HG03280 (cell line): ENCODE data around the gene CTNS.

ENCODE experiments used
- ATAC-seq: cut with Tn5 transposase; IDR thresholded peaks from one replicate; pipeline ENCODE4 v1.9.1; 2021; ENCODE audit warnings: mild to moderate bottlenecking, moderate library complexity; ENCODE audit not compliant: unreplicated experiment

CTNS gene

DNA sequence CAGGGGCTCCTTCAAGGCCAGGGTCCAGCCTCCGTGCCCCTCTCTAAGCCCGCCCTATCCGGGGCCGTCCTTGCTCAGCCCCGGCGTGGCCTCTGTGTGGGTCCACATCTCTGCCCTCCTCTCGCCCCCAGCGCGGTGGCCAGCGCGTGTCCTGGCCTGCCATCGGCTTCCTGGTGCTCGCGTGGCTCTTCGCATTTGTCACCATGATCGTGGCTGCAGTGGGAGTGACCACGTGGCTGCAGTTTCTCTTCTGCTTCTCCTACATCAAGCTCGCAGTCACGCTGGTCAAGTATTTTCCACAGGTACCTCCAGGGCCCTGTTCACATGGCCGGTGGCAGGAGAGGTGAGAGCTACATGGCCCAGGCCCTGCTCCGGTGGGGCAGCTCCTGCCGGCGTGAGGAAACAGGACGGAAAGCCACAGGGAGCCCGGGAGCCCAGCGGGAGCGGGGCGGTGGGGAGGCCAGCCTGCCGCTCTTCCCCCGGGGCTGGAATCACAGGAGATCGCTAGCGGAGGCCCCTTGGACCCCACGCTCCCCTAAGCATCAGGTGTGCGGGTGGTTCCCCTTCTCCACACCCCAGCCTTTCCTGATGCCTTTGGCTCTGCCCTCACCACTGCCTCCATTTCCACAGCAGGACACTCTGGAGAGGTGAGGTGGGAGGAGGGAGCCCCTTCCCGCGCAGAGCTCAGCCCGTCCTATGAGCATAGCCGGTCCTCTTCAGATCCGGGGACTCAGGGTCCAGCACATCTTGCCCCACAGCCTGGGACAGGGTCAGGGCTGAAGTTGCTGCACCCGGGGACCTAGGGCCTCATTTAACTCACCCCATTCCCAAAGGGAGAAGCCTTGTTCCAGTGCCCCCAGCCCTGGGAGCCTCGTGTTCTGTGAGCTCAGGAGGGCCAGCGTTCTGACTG lies 21.6 kb downstream of the CTNS start:
- ATAC-seq = no peak

GRCh38 chr17:3658784-3659449 lies 22.4 kb downstream of the CTNS start:
- no peak for ATAC-seq

- ATAC-seq = no peak
These were observed 23.1 kb downstream of the CTNS start for GRCh38 chr17:3659541-3660111.

DNA sequence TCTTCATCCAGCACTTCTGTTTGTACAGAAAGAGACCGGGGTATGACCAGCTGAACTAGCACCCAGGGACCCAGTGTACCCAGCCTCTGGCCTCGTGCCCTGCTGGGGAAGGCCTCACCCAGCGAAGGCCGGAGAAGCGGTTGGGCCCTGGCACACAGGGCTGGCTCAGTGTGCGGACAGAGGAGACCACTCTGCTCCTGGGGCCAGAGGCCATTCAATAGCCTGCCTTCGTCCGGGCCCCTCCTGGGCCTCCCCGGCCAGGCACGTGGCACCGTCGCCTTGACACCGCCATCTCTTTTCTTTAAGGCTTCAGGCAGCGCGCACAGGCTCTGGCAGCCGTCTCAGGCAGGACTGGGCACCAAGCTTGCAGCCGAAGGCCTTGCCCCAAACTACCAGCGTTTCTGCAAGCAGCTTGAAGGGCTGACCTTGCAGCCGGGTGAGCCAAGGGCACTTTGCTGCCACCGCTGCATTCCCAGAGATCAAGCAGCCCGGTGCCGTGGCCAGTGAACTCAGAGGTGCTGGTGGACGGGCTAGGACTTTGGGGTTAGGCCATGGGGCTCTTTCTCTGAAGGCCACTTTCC lies 23.8 kb downstream of the CTNS start:
- no peak for ATAC-seq

- no peak for ATAC-seq
These were observed 26.8 kb downstream of the CTNS start for GRCh38 chr17:3663102-3664011.

GRCh38 chr17:3665834-3666233 lies 29.3 kb downstream of the CTNS start:
- no peak for ATAC-seq

GRCh38 chr17:3666516-3666915 lies 30.0 kb downstream of the CTNS start:
- no peak for ATAC-seq

- ATAC-seq = peak; percentile 4
These were observed 31.1 kb downstream of the CTNS start for GRCh38 chr17:3667366-3668278.

DNA sequence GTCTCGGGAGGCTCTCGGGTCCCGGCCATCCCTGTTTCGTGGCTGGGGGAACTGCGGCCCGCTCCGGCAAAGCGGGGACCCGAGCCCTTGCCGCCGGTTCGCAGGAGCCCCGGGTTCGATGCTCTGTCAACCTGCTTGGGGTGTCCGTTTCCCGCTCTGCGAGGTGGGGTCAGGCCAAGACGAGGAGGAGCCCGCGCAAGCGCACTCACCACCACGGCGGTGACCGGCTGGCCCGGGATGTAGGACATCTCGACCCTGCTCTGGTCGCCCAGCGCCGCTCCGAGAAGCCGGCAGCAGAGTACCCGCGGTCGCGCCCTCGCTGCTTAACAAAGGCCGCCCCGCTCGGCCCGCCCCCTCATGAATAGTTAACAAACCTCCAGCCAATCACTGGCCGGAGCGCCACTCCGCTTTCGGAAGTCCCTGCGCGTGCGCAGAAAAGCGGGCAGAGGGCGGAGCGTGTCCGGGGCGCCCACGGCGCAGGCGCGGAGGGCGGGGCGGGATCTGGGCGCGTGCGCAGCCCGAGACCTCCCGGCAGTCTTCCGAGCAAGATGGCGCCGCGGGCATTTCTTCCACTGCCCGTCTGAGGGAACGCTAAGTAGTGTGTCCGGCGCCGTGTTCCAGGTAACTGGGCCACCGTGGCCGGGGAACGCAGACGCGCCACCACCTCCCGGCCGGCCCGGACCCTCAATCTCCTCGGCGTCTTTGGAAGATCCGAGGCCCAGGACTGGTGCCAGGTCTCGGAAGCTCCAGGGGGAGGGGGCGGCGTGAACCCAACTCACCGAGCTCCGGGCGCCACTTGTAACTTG lies 31.9 kb downstream of the CTNS start, which contains the start of the genes EMC6 and TAX1BP3:
EMC6 (plus strand) TSS at position 534 of the 806 bp plus-strand sequence. CDS start 335 bp downstream, outside the sequence.
TAX1BP3 (minus strand) TSS at position 300 of the 806 bp plus-strand sequence; CDS start at position 248, 52 bp downstream.
- ATAC-seq = peak; percentile 86

DNA sequence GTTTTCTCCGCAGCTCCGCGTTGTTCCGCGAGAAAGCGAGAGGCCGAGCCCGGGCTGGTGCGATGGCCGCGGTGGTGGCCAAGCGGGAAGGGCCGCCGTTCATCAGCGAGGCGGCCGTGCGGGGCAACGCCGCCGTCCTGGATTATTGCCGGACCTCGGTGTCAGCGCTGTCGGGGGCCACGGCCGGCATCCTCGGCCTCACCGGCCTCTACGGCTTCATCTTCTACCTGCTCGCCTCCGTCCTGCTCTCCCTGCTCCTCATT lies 32.5 kb downstream of the CTNS start:
- ATAC-seq = peak; percentile 15

GRCh38 chr17:3669548-3669947 lies 33.0 kb downstream of the CTNS start:
- ATAC-seq = no peak

GRCh38 chr17:3672571-3672970 lies 36.0 kb downstream of the CTNS start:
- ATAC-seq = no peak

DNA sequence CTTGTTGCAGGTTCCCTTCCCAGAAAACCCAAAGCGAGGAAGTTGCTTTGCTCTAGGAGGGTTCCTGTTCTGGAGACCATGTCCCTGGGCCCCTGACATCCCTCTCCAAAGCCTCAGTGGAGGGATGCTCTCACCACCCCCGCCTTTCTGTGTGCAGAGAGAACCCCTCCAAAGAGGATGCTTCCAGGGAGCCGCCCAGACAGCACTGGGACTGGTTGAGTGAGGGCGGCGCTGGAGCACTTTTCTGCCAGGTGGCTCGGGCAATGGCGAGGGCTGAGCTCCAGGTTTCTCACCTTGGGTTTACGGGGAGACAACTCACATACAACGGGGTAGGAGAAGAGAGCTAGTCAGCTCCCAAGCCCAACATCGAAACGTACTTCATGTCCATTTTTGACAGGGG lies 39.3 kb downstream of the CTNS start:
- ATAC-seq = no peak

GRCh38 chr17:3678095-3678820 lies 41.7 kb downstream of the CTNS start:
- no peak for ATAC-seq

- no peak for ATAC-seq
These were observed 42.4 kb downstream of the CTNS start for GRCh38 chr17:3678821-3679530.

GRCh38 chr17:3679531-3680126 lies 43.1 kb downstream of the CTNS start:
- no peak for ATAC-seq

GRCh38 chr17:3681057-3681456 lies 44.5 kb downstream of the CTNS start:
- no peak for ATAC-seq
